Activated naive CD4-positive, alpha-beta T cell treated with anti-CD3 and anti-CD28 coated beads for 36 hours (primary cell): ENCODE measurements around the gene JAG2. TPM values are rescaled to one million over a fixed set of nuclear protein-coding genes. Genes with fewer than 3 reads are reported as not detected.

ENCODE experiments used
- CTCF ChIA-PET: fragments of 350-600 bp; sonication (Branson Sonifier 250); formaldehyde crosslinking; loops from one replicate; lab custom pipeline; 2021; ENCODE audit warnings: antibody characterized with exemption; lab: Charles Lee
- DNase-seq: peaks from one replicate; pipeline ENCODE4 v3.0.0-alpha.2; 2020
- H3K27ac Mint-ChIP-seq: one replicate; pipeline ENCODE4 v1.8.0; 2021; ENCODE audit warnings: mild to moderate bottlenecking, mixed read lengths
- H3K27me3 Mint-ChIP-seq: one replicate; pipeline ENCODE4 v1.8.0; 2021; ENCODE audit warnings: low read depth, mixed read lengths
- H3K36me3 Mint-ChIP-seq: one replicate; pipeline ENCODE4 v1.8.0; 2021; ENCODE audit warnings: low read depth, mixed read lengths
- H3K4me1 Mint-ChIP-seq: one replicate; pipeline ENCODE4 v1.8.0; 2021; ENCODE audit warnings: low read depth, mixed read lengths
- H3K4me3 Mint-ChIP-seq: one replicate; pipeline ENCODE4 v1.8.0; 2021; ENCODE audit warnings: mild to moderate bottlenecking, moderate library complexity, mixed read lengths
- H3K9me3 Mint-ChIP-seq: one replicate; pipeline ENCODE4 v1.8.0; 2021; ENCODE audit warnings: mixed read lengths
- intact Hi-C: fragments of 100-400 bp; cut with micrococcal nuclease; formaldehyde crosslinking; loops from one replicate; pipeline ENCODE4 v1.15.1; 2023
- microRNA-seq: library from miRNA; unstranded; fragments of <30 nt; microRNA quantifications from one replicate; pipeline ENCODE4 v1.2.0, GENCODE V29; 2022; ENCODE audit warnings: borderline microRNAs expressed, borderline replicate concordance
- total RNA-seq, 2 experiments: library from RNA; stranded (reverse); gene quantifications; one replicate each; pipeline ENCODE4 v1.2.3, GENCODE V29; 2021

The JAG2 gene
- total RNA-seq, 2 experiments from 2014 or later = 2.9 to 3.6 TPM

DNA sequence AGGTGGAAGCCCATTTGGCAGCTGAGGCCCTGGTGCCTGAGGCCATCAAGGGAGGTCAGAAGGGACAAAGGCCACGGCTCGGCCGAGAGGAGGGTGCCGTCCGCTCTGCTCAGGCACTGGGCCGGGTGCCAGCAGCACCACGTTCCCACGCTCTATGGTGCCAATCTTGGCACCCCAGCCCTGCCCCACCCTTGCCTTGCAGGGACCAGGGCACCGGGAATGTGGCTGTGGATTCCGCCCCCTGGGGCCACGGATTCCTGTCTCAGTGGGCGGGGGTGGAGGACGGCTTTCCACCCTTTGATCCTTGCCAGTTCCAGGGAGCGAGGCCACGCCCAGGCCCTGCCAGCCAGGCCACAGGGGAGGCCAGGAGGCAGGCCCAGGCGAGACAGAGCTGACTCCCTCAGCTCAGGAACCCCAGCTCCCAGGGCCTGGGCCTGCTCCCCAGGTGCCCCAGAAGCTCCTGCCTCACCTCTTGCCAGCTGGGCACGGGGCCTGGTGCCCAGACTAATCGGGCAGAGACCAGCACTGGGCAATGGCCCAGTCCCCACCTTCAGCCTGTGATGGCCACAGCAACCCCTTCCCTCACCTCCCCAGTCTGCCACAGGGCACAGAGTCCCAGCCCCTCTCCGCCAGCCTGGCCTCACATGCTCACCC is 76.9 kb downstream of the JAG2 start:
- Mint-ChIP-seq H3K9me3 (no peaks in the 10 kb centered on the region), H3K27ac (no peak overlapping the region), H3K27me3 (no peaks in the 10 kb centered on the region), H3K36me3 (no peaks in the 10 kb centered on the region), H3K4me1 (peaks cover 14% of the 10 kb centered on the region), H3K4me3 (no peak overlapping the region)
- intact Hi-C loops = loop anchor here (2.0 to 5.0 kb wide), 4 partner anchors 76 to 399 kb away; partner anchors contain the start of genes JAG2, NUDT14 and TEDC1
- DNase-seq = no peak
- CTCF ChIA-PET = interaction anchor here (0.7 to 7.5 kb wide), 13 partner anchors 11 to 210 kb away, joined by 3 to 53 read pairs (median 5); partner anchors contain the start of genes BRF1, GPR132 and NUDT14

DNA sequence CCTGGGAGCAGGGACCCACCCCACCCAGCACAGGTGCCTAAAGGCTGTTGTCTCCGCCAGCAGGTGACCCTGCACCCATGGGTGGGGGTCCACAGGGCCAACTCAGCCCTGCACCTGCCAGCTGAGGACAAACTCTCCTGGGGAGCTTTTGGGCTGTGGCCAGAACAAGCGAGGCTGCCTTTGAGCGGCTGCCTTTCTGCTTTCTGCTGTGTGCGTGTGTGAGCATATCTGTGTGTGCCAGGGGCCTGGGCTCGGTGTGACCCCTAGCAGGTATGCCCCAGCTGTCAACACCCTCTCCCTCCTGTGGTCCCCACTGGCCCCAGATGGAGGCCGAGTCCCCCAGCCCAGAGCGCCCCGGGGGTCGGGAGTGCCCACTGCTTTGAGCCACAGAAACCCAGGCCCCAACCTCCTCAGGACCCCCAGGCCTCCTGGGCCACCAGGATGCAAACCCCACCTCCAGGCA is 77.5 kb downstream of the JAG2 start:
- CTCF ChIA-PET = interaction anchor here (1.0 to 7.5 kb wide), 12 partner anchors 11 to 261 kb away, joined by 3 to 53 read pairs (median 6); partner anchors contain the start of genes BRF1, GPR132 and NUDT14
- intact Hi-C loops = loop anchor here (2.0 to 5.0 kb wide), 4 partner anchors 76 to 400 kb away; partner anchors contain the start of genes JAG2, NUDT14 and TEDC1
- no peak for DNase-seq
- no peak overlapping the region for H3K4me3 Mint-ChIP-seq
- H3K36me3 Mint-ChIP-seq = no peaks in the 10 kb centered on the region
- H3K27ac Mint-ChIP-seq = no peak overlapping the region
- H3K9me3 Mint-ChIP-seq = no peaks in the 10 kb centered on the region
- no peaks in the 10 kb centered on the region for H3K27me3 Mint-ChIP-seq
- peaks cover 14% of the 10 kb centered on the region for H3K4me1 Mint-ChIP-seq

Small RNA genes lying within 50 kb of the gene (microRNA-seq; reads per million reads assigned to microRNA genes)
- gene MIR6765 = not detected

Other genes starting within 250 kb of the JAG2 start
- not detected for gene PLD4, start 243.9 kb downstream of the JAG2 start, total RNA-seq
- under 1 TPM; 0.10 TPM for gene AHNAK2, start 190.4 kb downstream of the JAG2 start, total RNA-seq
- under 1 TPM; 0.40 to 0.43 TPM for gene CLBA1, start 183.0 kb downstream of the JAG2 start, total RNA-seq
- 10 to 100 TPM; 59.6 to 60.4 TPM for gene CDCA4, start 147.7 kb downstream of the JAG2 start, total RNA-seq
- 10 to 100 TPM; 11.3 to 15.3 TPM for gene GPR132, start 103.3 kb downstream of the JAG2 start, total RNA-seq
- gene NUDT14, start 12.5 kb upstream of the JAG2 start, total RNA-seq = 10 to 100 TPM; 12.0 to 15.8 TPM
- gene BTBD6, start 79.8 kb upstream of the JAG2 start, total RNA-seq = 10 to 100 TPM; 24.6 to 25.6 TPM
- 10 to 100 TPM; 20.6 to 23.4 TPM for gene BRF1, start 132.2 kb upstream of the JAG2 start, total RNA-seq
- 10 to 100 TPM; 25.1 to 29.6 TPM for gene PACS2, start 146.0 kb upstream of the JAG2 start, total RNA-seq
- 1 to 10 TPM; 2.0 to 2.6 TPM for gene TEX22, start 229.8 kb upstream of the JAG2 start, total RNA-seq